Measurements from ENCODE around the gene RPS6KA2.

RPS6KA2 gene

DNA sequence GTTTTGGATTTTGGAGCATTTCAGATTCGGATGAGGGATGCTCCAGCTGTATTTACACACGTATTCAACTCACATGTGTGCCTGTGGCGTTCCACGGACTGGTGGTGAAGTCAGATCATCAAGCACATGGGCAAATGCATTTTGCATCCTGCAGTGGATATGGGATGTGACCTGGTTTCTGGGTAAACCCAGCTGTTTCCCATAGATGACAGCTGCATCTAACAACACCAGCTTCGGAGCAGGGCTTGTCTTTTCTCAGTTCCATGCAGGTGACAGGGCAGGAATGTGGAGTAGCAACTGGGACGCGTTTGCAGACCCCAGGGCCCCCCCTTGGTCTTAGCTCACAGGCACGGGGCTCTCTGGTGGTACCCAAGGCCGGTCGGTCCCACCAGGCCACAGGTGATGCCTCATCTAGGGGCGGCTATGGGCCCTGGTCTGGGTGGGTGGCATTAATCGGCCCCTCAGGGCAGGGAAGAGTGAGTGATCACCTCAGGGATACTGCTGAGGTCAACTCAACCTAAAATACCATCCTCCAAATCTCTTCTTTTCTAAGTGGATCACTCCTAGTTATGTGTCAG, 123.8 kb downstream of the RPS6KA2 start:
- DNase-seq (ENCODE audit: low read depth, low spot score), result no peak

DNA sequence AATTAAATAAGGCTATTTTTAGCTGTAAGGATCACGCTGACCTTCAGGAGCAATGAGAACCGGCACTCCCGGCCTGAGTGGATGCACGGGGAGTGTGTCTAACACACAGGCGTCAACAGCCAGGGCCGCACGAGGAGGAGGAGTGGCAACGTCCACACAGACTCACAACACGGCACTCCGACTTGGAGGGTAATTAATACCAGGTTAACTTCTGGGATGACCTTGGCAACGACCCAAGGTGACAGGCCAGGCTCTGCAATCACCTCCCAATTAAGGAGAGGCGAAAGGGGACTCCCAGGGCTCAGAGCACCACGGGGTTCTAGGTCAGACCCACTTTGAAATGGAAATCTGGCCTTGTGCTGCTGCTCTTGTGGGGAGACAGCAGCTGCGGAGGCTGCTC, 124.6 kb downstream of the RPS6KA2 start:
- no peak for DNase-seq (ENCODE audit: low read depth, low spot score)

DNA sequence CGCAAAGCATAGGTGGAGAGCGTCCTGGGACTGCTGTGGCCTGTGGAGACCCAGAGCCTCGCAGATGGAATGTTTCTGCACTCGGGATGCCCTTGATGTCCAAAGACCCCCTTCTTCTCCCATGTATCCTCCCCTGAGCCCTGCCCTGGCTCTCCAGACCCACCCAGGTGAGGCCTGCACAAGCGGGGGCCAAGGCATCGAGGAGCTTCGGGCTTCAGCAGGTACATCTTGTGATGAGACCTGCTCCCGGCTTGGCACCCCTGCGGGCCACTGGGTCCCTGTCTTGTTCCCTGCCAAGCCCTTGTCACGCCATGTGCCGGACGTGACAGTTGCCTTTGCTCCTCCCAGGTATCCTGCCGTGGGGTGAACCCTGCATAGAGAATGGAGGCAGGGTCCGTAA, 125.8 kb downstream of the RPS6KA2 start:
- DNase-seq (ENCODE audit: low read depth, low spot score), result no peak

DNA sequence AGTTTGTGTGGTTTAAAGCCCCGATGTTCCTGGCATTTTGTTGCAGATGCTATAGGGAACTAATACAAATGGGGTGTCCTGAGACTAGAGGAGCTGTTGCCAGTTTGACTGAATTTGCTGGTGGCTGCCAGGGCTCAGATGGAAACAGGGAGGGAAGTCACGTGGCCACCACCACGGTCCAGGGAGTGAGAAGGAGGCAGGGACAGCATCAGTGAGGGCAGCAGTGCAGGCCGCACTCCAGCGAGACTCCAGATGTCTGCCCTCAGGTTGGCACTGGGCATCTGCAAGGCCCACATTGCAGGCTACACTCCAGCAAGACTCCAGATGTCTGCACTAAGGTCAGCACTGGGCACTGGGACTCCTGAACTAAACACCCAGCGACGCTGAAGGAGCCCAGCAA, 126.8 kb downstream of the RPS6KA2 start:
- no peak for DNase-seq (ENCODE audit: low read depth, low spot score)

DNA sequence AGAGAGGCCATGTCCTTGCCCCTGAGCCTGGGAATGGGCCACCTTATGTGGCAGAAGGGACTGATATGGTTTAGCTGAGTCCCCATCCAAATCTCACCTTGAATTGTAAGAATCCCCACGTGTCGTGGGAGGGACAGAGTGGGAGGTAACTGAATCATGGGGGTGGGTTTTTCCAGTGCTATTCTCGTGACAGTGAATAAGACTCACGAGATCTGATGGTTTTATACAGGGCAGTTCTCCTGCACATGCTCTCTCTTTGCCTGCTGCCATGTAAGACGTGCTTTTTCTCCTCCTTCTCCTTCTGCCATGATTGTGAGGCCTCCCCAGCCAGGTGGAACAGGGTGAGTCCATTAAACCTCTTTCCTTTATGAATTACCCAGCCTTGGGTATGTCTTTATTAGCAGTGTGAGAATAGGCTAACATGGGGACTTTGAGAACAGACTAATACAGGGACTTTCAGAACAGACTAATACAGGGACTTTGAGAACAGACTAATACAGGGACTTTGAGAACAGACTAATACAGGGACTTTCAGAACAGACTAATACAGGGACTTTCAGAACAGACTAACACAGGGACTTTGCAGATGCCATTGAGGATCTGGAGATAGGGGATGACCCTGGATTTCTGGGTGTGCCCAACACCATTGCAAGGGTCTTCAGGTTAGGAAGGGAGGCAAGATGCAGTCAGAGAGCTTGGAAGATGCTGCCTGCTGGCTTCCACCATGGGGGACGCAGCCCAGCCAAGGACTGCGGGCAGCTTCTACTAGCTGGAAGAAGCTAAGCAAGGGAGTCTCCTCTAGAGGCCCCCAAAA, 127.5 kb downstream of the RPS6KA2 start:
- DNase-seq (ENCODE audit: low read depth, low spot score), result no peak

DNA sequence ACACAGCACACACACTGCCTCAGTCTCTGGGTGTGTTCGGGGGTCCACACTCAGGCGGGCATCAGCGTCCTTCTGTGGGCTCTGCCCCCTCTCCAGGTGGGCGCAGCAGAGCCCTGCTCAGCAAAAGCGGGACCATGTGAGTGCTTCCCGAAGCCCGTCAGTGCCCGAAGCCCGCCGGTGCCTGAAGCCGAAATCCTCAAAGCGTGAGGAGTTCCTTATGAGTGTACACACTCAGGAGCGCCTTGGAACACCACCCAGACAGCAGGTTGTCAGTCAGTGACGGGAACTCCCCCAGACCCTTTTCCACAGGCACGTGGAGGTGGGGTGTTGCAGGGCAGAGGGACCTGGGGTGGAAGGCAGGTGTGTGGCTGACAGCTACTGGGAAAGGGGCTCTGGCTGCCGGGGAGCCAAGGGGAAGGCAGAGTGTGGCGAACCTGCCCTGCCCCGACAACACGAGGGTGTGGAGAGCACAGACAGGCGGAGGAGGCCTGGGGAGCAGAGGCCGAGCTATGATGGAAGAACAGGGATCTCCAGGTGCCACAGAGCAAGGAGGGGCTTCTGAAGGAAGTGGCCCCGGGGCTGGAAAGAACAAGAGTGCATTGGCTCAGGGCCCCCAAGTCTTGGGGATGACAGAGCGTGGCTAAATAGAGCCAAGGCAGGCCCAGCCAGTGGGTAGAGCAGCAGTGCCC, 128.2 kb downstream of the RPS6KA2 start:
- no peak for DNase-seq (ENCODE audit: low read depth, low spot score)

DNA sequence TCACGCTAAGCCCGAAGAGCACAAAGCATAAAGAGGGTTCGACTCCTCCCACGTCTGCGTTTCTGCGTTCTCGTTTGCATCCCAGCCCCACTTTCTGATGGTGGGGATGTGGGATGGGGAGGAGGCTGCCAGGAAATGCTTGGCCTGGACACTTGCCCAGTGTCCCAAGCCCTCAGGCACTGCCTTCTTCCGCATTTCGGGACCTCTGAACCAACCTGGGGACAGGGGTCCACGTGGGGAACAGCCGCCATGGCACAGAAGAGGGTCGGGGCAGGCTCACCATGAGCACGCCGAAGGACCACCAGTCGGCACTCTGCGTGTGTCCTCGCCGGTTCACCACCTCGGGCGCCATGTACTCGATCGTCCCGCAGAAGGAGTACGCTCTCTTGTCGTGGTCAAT, 128.8 kb downstream of the RPS6KA2 start:
- no peak for DNase-seq (ENCODE audit: low read depth, low spot score)

DNA sequence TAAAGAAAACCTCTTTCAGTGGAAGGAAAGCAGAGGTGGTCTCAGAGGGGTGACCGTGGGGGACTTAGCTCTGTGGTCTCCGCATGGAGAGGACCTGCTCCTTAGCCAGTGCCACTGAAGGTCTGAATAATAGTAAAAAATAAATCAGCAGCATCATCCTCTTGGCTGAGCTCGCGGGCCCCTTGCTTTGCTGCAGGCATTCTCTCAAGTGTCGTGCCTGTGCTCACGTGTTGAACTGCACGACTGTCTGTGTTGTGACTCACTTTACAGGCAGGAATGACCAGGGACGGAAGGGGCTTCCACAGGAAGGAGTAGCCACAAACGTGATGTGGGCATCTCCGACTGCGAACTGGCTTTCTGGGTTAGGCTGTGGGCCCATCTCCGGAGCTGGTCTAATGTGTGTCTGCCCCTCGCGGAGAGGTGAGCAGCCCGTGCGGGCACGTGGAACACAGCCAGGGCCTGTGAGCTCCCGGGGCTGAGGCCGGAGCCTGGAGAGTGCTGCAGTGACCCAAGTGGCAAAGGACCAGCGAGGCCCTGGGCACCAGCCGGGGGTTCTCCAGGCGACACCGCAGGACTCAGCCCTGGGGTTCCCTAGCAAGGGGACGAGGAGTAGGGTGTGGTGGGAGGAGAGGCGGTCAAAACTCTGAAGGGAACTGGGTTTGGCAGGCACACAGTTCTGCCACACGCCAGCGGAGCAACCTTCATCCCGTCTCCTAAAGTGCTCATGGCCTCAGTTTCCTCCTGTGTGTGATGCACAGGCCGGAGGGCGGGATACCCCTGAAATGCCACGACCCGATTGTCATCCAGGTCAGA, 129.8 kb downstream of the RPS6KA2 start:
- DNase-seq (ENCODE audit: low read depth, low spot score), result no peak

DNA sequence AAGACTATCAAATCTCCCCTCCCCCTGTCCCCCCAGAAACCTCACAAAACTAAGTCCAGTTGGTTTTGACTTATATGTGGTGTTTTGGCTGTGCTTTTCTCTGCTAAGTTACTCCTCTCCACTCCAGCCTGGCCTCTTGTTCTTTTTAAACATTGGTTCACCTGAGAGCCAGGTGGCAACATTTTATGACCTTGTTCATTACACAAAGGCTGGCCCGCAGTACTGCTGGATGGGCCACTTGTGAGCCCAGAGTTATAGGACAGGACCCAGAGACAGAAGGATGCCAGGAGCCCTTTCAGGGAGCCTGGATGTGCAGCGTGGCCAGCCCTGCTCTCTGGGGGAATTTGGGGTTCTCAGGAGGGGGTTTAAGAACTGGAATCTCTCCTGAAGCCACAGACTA, 130.6 kb downstream of the RPS6KA2 start:
- DNase-seq (ENCODE audit: low read depth, low spot score), result no peak

DNA sequence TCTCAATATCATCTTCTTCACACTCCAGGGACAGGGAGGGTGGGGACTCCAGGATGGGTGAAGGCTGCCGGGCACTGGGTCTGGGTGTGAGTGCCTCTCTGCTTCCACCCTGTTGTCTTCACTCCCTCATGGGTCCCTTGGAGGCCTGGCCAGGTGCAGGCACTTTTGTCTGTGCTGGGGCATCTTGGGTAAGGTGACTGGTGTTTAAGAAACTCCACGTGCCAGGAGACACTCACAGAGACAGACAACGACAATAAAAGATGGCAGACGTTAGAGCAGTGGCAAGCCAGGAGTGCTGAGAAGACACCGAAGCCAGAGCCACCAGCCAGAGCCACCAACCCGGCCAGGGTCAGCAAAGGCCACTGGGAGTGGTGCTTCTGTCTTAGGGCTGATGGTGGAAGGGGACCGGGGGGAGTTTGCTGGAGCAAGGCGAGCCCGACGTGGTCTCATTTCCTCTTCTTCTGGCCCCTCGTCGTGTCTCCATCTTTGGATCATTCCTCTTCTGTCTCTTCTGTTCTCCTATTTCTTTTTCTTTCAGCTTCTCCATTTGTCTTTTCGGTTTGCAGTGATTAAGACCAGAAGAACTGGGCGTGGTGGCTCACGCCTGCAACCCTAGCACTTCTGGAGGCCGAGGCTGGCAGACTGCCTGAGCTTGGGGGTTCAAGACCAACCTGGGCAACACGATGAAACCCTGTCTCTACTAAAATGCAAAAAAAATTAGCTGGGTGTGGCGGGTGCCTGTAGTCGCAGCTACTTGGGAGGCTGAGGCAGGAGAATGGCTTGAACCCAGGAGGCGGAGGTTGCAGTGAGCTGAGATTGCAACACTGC, 131.3 kb downstream of the RPS6KA2 start:
- no peak for DNase-seq (ENCODE audit: low read depth, low spot score)

DNA sequence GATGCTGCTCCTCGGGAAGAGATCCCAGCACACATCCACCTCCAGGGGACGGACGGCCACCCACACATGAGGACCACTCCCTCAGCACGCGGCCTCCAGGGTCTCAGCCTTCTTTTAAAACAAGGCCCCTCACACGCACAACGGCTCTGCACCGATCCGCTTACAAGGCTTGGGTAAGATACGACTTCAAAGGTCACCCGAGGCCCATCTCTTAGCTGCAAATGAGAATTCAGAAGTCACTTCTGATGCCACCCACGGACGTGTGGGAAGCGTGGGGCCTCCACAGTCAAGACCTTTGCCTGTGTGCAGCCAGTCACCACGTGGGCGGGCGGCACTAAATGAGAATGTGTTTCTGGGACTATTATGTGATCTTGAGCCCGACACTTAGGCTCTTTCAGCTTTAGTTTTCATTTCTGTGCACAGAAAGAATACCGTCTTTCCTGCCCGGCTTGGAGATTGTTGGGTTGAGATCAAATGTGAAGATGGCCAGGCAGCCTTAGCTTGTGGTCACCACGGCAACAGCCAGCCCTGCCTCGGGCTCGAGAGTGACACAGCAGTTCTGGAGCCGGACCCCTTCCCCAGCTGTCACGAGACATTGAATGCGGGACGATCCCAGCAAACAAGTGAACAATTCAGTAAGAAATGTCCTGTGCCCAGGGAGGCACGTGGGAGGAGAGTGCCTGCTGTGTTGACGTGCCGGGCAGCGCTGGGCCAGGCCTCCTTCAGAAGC, 132.1 kb downstream of the RPS6KA2 start:
- peak; percentile 78 for DNase-seq (ENCODE audit: low read depth, low spot score)

DNA sequence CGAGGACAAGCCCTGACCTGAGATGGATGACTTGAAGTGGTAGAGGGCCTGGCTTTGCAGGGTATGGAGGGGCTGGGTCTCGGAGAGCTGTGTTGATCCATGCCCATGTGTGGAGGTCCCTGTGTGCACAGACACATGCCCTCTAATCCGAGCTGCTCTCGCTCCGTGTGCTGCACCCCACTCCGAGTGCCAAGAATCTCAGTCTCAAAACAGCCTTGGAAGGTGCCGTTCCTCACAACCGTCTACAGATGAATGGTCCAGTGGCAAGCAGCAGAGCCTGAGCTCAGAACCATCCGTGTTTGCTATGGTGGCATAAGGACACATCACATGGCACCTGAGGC, 133.0 kb downstream of the RPS6KA2 start:
- no peak for DNase-seq (ENCODE audit: low read depth, low spot score)

DNA sequence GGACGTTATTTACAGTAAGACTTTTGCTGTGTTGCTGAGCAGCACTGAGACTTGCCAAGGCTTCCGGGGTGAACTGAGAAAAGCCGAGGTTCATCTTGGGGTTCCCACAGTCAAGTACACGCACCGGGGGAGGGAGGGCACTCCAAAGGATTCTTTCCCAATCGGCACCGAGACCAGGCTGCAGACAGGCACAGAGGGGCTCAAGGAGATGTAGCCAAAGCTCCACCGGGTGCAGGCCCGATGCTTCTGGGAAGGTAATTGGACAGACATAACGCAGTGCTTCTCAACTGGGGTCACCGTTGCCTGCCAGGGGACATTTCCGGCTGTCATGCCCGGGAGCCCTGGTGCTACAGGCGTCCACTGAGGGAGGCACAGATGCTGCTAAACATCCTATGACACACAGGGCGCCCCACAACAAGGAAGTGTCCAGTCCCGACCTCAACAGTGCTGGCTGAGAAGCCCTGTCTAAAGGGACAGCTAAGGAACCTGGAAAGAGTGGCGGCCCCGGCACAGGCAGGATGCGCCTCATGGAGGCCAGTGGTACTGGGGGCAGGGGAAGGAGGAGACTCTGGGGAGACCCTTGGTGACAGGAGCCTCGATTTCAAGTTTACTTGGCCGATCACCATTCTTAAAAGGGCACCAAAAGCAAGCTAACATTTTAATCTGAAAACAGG, 133.5 kb downstream of the RPS6KA2 start:
- DNase-seq (ENCODE audit: low read depth, low spot score), result no peak

DNA sequence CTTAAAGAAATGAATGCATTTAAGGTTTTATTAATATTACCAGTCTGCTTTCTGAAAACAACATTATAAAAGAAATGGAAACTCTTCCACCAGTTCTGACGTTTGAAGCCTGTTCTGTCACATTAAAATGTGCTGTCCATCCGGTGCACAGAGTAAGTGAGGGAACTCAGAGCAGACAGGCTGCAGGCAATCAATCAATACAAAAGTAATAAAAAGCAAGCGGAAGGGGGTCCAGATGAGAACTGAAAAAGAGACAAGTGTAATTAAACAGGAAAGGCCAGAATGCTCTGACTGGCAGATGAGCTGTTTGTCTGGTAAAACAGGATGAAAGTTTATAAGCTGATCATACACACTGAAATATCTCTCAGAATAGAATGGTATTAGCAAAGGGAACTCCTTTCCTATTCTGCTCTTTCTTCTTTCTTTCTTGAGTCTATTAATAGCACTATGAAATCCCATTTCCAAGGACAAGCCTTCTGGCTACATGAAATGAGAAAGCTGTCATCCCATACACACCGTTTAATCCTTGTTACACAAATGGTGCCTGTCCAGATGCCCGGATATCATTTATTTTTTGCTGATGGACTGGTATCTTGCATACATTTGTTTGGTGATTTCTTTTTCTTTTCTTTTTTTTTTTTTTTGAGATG, 134.8 kb downstream of the RPS6KA2 start:
- DNase-seq (ENCODE audit: low read depth, low spot score), result no peak

DNA sequence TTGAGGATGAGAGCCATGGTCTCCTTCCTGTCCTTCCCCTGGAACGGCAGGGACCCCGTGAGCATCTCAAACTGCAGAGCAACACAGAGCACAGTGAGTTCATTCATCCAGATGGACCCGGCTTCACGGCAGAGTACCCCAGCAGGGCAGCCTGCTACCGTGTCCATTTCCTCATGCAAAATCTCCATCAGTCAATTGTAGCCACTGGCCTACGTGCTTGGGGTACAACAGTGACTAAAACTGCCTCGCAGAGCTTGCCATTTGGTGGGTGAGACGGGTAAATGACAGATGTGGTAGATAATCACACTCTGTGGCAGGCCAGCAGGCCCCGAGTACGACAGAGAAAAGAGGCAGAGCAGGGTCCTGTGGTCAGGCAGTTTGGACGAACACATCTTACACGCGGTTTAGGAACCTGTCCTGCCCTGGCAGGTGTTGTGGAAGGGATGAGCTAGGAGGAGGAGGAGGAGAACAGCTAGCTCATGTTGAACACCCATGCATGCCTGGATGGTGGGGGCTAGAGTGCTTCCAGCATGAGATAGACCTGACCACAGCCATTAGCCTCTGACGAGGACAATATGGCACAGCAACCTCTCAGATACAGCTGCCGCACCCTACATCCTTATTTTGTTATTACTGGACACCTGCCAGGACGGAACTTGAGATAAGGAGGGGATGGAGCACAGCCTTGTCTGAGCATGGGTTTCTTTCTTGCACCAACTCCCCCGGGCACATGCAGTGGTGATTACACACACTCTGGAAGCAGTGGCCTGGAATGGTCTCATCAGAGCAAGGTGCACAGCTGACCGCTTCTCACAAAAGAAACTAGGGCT, 136.2 kb downstream of the RPS6KA2 start:
- no peak for DNase-seq (ENCODE audit: low read depth, low spot score)

DNA sequence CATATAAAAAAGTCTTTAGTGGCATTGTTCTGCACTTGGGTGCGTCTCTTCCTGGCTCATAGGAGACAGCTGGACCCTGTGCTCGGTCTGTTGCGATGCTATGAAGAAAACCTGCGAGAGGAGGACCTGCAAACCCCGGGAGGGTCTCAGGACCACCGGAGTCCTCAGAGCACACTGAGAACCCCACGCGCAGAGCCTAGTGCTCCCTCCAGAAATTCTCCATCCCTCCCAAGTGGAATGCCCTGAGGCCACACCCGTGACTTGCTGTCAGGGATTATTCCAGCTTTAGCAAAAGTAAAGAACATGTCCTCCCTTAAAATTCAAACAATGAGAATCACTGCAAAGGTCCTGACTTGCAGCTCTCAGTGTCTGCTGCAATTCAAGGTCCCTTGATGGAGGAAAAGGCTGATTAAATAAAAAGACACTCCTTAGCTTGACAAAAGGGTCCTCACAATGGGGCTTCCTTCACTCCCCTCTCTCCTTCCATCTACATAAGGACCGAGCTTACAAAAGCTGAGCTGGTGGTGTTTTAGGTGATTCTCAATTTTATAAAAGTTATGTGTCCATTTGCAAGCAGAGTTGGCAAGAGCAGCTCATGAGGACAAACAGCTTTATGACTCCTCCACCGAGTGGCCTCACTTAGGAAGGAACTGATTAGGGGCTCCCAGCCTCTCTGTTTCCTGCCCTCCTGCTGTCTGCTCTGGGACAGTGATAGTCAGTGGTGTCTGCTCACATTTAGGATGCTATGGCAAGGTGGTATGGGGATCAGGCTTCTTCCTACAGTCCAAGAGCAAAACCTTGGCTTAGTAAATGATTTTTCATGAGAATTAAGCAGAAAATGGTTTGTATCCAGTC, 137.5 kb downstream of the RPS6KA2 start:
- DNase-seq (ENCODE audit: low read depth, low spot score), result no peak

DNA sequence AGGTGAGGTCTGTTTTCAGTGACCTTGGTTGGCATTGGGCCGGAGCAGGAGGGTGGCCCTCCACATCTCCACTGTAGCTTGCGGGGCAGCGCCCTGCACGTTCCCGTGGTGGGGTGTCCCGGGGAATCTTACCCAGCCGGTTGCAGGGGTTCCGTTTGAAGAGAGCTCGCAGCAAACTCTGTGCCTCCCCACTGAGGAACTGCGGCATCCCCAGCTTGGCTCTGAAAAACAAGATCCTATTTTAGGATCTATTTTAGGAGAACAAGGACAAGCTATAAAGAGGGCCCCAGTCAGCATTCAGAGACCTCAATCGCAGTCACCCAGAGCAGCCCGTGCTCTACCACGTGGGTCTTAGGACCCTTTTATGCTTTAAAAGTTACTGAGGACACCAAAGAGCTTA, 138.3 kb downstream of the RPS6KA2 start:
- no peak for DNase-seq (ENCODE audit: low read depth, low spot score)

All from ELF-1 (cell line).